ENCODE measurements around the gene ARID1B. TPM values are rescaled to one million over a fixed set of nuclear protein-coding genes. Genes with fewer than 3 reads are reported as not detected.

The ARID1B gene
- total RNA-seq, 1 donor from 2014 or later = 62.1 TPM

- DNase-seq (ENCODE audit: low spot score) = no peak
- Mint-ChIP-seq H3K9me3 (peaks cover 1% of the 10 kb centered on the region), H3K4me1 (peaks cover 24% of the 10 kb centered on the region), H3K27me3 (ENCODE audit: insufficient read depth, low read depth) (no peaks in the 10 kb centered on the region), H3K4me3 (no peak overlapping the region), H3K36me3 (peaks cover 4% of the 10 kb centered on the region), H3K27ac (no peak overlapping the region)
- H3K9ac ChIP-seq = no peak overlapping the region
- H3K4me3 ChIP-seq = no peak overlapping the region
- no peaks in the 10 kb centered on the region for H3K9me3 ChIP-seq (ENCODE audit: low read depth)
- H3K4me2 ChIP-seq = no peak overlapping the region
- no peak overlapping the region for H2AFZ ChIP-seq (replicated peaks)
- peaks cover 98% of the 10 kb centered on the region for H3K79me2 ChIP-seq (ENCODE audit: low read depth)
- H3K36me3 ChIP-seq = no peaks in the 10 kb centered on the region
- peaks cover 10% of the 10 kb centered on the region for H3K4me1 ChIP-seq
- no peak overlapping the region for H3K27ac ChIP-seq
- TF ChIP-seq CTCF (IDR thresholded peaks at IDR 0.05) = no peak
- no peak for TF ChIP-seq EZH2 (IDR thresholded peaks at IDR 0.05)
- TF ChIP-seq EZH2phosphoT487 (IDR thresholded peaks at IDR 0.05) = no peak
- no peaks in the 10 kb centered on the region for H3F3A ChIP-seq (ENCODE audit: low read depth)
- H4K20me1 ChIP-seq (ENCODE audit: low read depth) = peaks cover 25% of the 10 kb centered on the region
- no peaks in the 10 kb centered on the region for H3K27me3 ChIP-seq
Observed at GRCh38 chr6:156957931-156958547, 180.9 kb downstream of the ARID1B start.

- Histone ChIP-seq H2AFZ (replicated peaks) (no peak overlapping the region), H3K9ac (no peak overlapping the region), H3F3A (ENCODE audit: low read depth) (no peaks in the 10 kb centered on the region), H3K36me3 (no peaks in the 10 kb centered on the region), H3K27ac (no peak overlapping the region), H3K4me1 (peaks cover 3% of the 10 kb centered on the region), H4K20me1 (ENCODE audit: low read depth) (peaks cover 33% of the 10 kb centered on the region), H3K4me3 (no peak overlapping the region), H3K9me3 (ENCODE audit: low read depth) (no peaks in the 10 kb centered on the region), H3K27me3 (no peaks in the 10 kb centered on the region), H3K4me2 (no peak overlapping the region), H3K79me2 (ENCODE audit: low read depth) (peaks cover 98% of the 10 kb centered on the region)
- H3K27ac Mint-ChIP-seq = no peak overlapping the region
- TF ChIP-seq CTCF (IDR thresholded peaks at IDR 0.05) = no peak
- TF ChIP-seq EZH2 (IDR thresholded peaks at IDR 0.05) = no peak
- no peak for TF ChIP-seq EZH2phosphoT487 (IDR thresholded peaks at IDR 0.05)
- H3K36me3 Mint-ChIP-seq = peaks cover 4% of the 10 kb centered on the region
- H3K4me1 Mint-ChIP-seq = peaks cover 12% of the 10 kb centered on the region
- no peaks in the 10 kb centered on the region for H3K27me3 Mint-ChIP-seq (ENCODE audit: insufficient read depth, low read depth)
- DNase-seq (ENCODE audit: low spot score) = no peak
- H3K4me3 Mint-ChIP-seq = no peak overlapping the region
- peaks cover 2% of the 10 kb centered on the region for H3K9me3 Mint-ChIP-seq
Observed at GRCh38 chr6:156960525-156960924, 183.3 kb downstream of the ARID1B start.

- H3K4me1 Mint-ChIP-seq = peaks cover 12% of the 10 kb centered on the region
- H3K9me3 Mint-ChIP-seq = peaks cover 2% of the 10 kb centered on the region
- Histone ChIP-seq H3K4me3 (no peak overlapping the region), H3K4me1 (peaks cover 3% of the 10 kb centered on the region), H3K9ac (no peak overlapping the region), H3K27ac (no peak overlapping the region), H3K79me2 (ENCODE audit: low read depth) (peaks cover 98% of the 10 kb centered on the region), H3K27me3 (no peaks in the 10 kb centered on the region), H3K4me2 (no peak overlapping the region), H4K20me1 (ENCODE audit: low read depth) (peaks cover 29% of the 10 kb centered on the region), H3K9me3 (ENCODE audit: low read depth) (no peaks in the 10 kb centered on the region), H3K36me3 (no peaks in the 10 kb centered on the region), H3F3A (ENCODE audit: low read depth) (no peaks in the 10 kb centered on the region), H2AFZ (replicated peaks) (no peak overlapping the region)
- no peak overlapping the region for H3K4me3 Mint-ChIP-seq
- H3K27ac Mint-ChIP-seq = no peak overlapping the region
- no peak for DNase-seq (ENCODE audit: low spot score)
- peaks cover 4% of the 10 kb centered on the region for H3K36me3 Mint-ChIP-seq
- H3K27me3 Mint-ChIP-seq (ENCODE audit: insufficient read depth, low read depth) = no peaks in the 10 kb centered on the region
- TF ChIP-seq EZH2phosphoT487 (IDR thresholded peaks at IDR 0.05) (no peak), EZH2 (IDR thresholded peaks at IDR 0.05) (no peak), CTCF (IDR thresholded peaks at IDR 0.05) (no peak)
Observed at GRCh38 chr6:156961282-156961892, 184.2 kb downstream of the ARID1B start.

All from neural progenitor cell (in vitro differentiated cells).